Cardiac muscle cell (in vitro differentiated cells and primary cell): Measurements from ENCODE around the gene CCDC149. TPM values are rescaled to one million over a fixed set of nuclear protein-coding genes. Genes with fewer than 3 reads are reported as not detected.

Experiments used
- DNase-seq, 2 donors: peaks; one replicate each; pipeline versions ENCODE4 v3.0.0 to v3.0.0-alpha.2; 2010 to 2017; ENCODE audit warnings: low read depth in 1 of 2, low spot score in 1 of 2
- H3K27ac ChIP-seq: fragments of 200-600 bp; sonication (generic); 2 replicates; pipeline ENCODE4 v1.5.1; 2016
- H3K27me3 ChIP-seq: fragments of 200-600 bp; sonication (generic); 2 replicates; pipeline ENCODE4 v1.6.0; 2016; ENCODE audit warnings: control low read depth
- H3K36me3 ChIP-seq: fragments of 200-600 bp; sonication (generic); 2 replicates; pipeline ENCODE4 v1.5.1; 2016; ENCODE audit warnings: control low read depth
- H3K4me1 ChIP-seq: fragments of 200-600 bp; sonication (generic); 2 replicates; pipeline ENCODE4 v1.8.1; 2017; ENCODE audit warnings: low read depth, mild to moderate bottlenecking, mixed run types
- H3K4me3 ChIP-seq: fragments of 200-600 bp; sonication (generic); 2 replicates; pipeline ENCODE4 v1.5.1; 2016; ENCODE audit warnings: mild to moderate bottlenecking
- H3K9me3 ChIP-seq: fragments of 200-600 bp; sonication (generic); 2 replicates; pipeline ENCODE4 v1.5.1; 2017; ENCODE audit warnings: low read depth, mild to moderate bottlenecking, control low read depth
- polyA plus RNA-seq: library from polyadenylated mRNA; unstranded; fragments of >200 nt; fragmentation: Nextera tagmentation; extraction: Ambion mirVana; gene quantifications from 2 replicates; pipeline ENCODE4 v1.2.1, GENCODE V29; 2016
- total RNA-seq: library from RNA; depleted of rRNA; stranded (reverse); fragments of >200 nt; gene quantifications from 2 replicates; pipeline ENCODE4 v1.2.3, GENCODE V29; 2016
- TF ChIP-seq, protein P1 (sequence below): IDR thresholded peaks from 2 replicates; pipeline ENCODE4 v1.5.1; 2012; ENCODE audit warnings: low read depth, mild to moderate bottlenecking, low read length

The CCDC149 gene
- total RNA-seq (4.2 and 8.6 TPM in 2 replicates), polyA plus RNA-seq (7.0 and 7.2 TPM in 2 replicates)

DNA sequence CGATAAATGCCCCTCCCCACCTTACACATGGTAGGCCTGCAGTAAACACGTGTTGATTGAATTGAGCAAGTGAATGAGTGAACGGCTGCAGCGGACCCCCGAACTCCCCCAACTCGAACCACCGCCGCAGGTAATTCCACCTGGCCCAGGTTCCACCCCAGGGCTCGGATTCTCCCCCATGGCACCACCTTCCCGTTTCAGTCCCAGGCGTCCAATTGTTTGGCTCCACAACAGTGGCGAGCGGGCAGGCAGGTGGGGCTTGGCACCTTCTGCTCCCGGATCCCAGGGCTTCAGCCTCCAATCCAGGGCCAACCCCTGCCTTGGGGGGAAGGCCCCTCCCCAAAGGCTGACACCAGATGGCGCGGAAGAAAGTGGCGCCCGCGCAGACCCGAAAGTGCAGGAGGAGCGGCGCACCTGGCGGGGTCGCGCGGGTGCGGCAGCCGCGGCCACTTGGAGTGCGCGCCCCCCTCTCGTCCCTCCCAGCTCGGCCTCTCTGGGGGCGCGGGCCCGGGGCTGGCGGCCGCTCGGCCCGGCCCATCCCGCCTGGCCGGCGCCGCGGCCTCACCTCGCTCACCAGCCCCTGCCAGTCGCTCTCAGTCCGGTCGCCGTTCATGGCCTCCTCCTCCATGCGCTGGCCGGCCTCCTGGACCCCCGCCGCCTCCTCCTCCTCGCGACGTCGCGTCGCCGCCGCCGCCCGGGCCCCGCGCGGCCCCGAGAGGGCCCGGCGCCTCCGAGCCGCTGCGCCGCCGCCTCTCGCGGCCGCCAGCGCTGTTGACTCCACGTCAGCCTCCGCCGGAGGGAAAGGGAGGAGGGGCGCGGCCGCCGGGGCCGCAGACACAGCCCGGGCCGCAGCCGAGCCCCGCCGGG is at the start of gene CCDC149:
Gene CCDC149 (minus strand): TSS at position 791 of the 867 bp plus-strand sequence. CDS start 178 bp downstream, at position 613.
- DNase-seq, result peak; percentile 76 to 83
- TF ChIP-seq, protein P1, sequence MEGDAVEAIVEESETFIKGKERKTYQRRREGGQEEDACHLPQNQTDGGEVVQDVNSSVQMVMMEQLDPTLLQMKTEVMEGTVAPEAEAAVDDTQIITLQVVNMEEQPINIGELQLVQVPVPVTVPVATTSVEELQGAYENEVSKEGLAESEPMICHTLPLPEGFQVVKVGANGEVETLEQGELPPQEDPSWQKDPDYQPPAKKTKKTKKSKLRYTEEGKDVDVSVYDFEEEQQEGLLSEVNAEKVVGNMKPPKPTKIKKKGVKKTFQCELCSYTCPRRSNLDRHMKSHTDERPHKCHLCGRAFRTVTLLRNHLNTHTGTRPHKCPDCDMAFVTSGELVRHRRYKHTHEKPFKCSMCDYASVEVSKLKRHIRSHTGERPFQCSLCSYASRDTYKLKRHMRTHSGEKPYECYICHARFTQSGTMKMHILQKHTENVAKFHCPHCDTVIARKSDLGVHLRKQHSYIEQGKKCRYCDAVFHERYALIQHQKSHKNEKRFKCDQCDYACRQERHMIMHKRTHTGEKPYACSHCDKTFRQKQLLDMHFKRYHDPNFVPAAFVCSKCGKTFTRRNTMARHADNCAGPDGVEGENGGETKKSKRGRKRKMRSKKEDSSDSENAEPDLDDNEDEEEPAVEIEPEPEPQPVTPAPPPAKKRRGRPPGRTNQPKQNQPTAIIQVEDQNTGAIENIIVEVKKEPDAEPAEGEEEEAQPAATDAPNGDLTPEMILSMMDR, result no peak
- Histone ChIP-seq H3K4me1 (no peaks in the 10 kb centered on the region), H3K27ac (peak within 1 kb of the TSS; percentile 87), H3K4me3 (peak within 1 kb of the TSS; percentile 42), H3K36me3 (no peaks in the 10 kb centered on the region), H3K9me3 (no peaks in the 10 kb centered on the region), H3K27me3 (no peaks in the 10 kb centered on the region)

DNA sequence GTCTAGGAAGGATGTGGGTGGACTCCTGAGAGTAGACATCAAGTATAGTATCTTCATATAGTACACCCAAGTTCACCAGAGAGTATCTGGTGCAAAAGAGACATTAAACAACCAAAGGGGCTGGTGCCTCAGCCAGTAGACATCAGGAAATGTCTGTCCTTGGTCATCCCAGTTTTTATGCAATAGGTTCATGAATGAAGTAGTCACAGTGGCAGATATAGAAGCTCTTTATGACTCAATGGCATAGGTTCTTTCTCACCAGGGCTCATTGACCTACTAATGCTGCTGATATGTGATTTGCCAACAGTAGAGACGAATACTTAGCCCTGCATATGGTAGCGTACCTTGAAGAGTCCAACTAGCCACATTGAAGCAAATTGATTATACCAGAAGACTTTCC is 45.0 kb upstream of the CCDC149 start:
- H3K27me3 ChIP-seq, result no peaks in the 10 kb centered on the region
- H3K36me3 ChIP-seq, result no peaks in the 10 kb centered on the region
- H3K4me1 ChIP-seq, result no peaks in the 10 kb centered on the region
- no peaks in the 10 kb centered on the region for H3K9me3 ChIP-seq
- H3K4me3 ChIP-seq, result no peak overlapping the region
- TF ChIP-seq, protein P1, result no peak
- no peak for DNase-seq
- no peak overlapping the region for H3K27ac ChIP-seq

DNA sequence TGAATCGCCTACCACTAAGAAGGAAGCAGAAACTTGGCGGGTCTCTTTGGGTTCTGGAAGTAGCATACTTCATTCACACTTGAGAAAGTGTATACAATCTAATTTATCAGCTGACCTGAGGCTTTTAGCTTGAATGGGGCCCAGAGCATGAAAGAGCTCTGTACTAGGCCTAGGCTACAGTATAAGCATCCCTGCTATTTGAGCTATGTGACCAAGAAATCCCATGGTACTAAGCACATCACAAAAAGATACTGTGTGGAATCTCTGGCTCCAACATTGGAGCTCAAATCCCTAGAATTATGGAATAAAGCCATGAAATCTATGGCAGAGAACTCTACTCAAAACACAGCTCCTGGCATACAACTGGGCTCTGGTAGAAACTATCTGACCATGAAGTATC is 43.9 kb upstream of the CCDC149 start:
- no peaks in the 10 kb centered on the region for H3K9me3 ChIP-seq
- H3K27me3 ChIP-seq, result no peaks in the 10 kb centered on the region
- H3K4me1 ChIP-seq, result no peaks in the 10 kb centered on the region
- TF ChIP-seq, protein P1, result no peak
- no peaks in the 10 kb centered on the region for H3K36me3 ChIP-seq
- DNase-seq, result no peak
- no peak overlapping the region for H3K27ac ChIP-seq
- H3K4me3 ChIP-seq, result no peak overlapping the region

DNA sequence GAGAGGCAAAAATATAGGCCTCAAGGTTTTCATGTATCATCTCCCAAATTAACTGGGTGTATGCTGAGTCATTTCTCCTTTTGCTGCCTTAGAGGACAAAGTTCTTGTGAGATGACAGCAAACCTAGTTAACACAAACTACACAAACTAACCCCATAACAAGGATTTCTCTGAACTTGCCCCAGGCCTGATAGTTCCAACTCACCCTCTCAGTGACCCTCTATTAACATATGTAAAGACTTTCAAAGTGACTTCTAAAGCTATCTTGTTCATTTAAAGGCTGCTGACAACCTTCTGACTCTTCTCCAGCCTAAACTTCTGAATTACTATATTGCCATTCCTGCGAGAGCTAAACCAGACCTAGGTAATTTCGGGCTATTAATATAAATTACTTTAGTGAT is 43.2 kb upstream of the CCDC149 start:
- no peak overlapping the region for H3K27ac ChIP-seq
- no peak for DNase-seq
- H3K4me1 ChIP-seq, result no peaks in the 10 kb centered on the region
- H3K36me3 ChIP-seq, result no peaks in the 10 kb centered on the region
- no peak overlapping the region for H3K4me3 ChIP-seq
- no peaks in the 10 kb centered on the region for H3K27me3 ChIP-seq
- TF ChIP-seq, protein P1, result no peak
- no peaks in the 10 kb centered on the region for H3K9me3 ChIP-seq

DNA sequence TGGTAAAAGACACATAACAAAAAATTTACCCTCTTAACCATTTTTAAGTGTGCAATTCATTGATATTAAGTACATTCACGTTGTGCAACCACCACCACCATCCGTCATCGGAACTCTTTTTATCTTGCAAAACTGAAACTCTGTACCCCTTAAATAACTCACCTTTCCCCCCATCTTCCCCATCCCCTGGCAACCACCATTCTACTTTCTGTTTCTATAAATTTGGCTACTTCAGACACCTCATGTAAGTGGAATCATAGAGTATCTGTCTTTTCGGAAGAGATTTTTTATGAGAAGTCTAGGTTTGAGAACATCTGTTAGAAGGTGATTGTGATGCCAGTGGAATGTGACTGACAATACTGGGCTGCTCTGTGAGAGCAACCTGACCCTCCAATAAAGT is 39.8 kb upstream of the CCDC149 start:
- TF ChIP-seq, protein P1, result no peak
- H3K27me3 ChIP-seq, result no peaks in the 10 kb centered on the region
- no peaks in the 10 kb centered on the region for H3K4me1 ChIP-seq
- H3K4me3 ChIP-seq, result no peak overlapping the region
- no peaks in the 10 kb centered on the region for H3K9me3 ChIP-seq
- no peaks in the 10 kb centered on the region for H3K36me3 ChIP-seq
- DNase-seq, result no peak
- no peak overlapping the region for H3K27ac ChIP-seq
